GM21576 (cell line): Measurements from ENCODE around the gene GPR39.

Experiments
- ATAC-seq: cut with Tn5 transposase; IDR thresholded peaks from one replicate; pipeline ENCODE4 v1.9.1; 2021; ENCODE audit warnings: mild to moderate bottlenecking, moderate library complexity; ENCODE audit not compliant: unreplicated experiment

Gene GPR39

GRCh38 chr2:132595693-132596092, 179.1 kb downstream of the GPR39 start:
- no peak for ATAC-seq

- no peak for ATAC-seq
These were observed 180.6 kb downstream of the GPR39 start for GRCh38 chr2:132597166-132597565.

- no peak for ATAC-seq
These were observed 181.2 kb downstream of the GPR39 start for GRCh38 chr2:132597831-132598230.

GRCh38 chr2:132598536-132598935, 181.9 kb downstream of the GPR39 start:
- ATAC-seq, result no peak

- ATAC-seq, result no peak
These were observed 183.0 kb downstream of the GPR39 start for GRCh38 chr2:132599556-132599955.

GRCh38 chr2:132604561-132604960, 188.0 kb downstream of the GPR39 start:
- ATAC-seq, result no peak

GRCh38 chr2:132605236-132606180, 188.9 kb downstream of the GPR39 start:
- no peak for ATAC-seq

GRCh38 chr2:132606649-132607048, 190.0 kb downstream of the GPR39 start:
- ATAC-seq, result no peak

GRCh38 chr2:132607426-132608090, 191.0 kb downstream of the GPR39 start:
- no peak for ATAC-seq

GRCh38 chr2:132608311-132608710, 191.7 kb downstream of the GPR39 start:
- no peak for ATAC-seq

GRCh38 chr2:132609101-132609890, 192.7 kb downstream of the GPR39 start:
- ATAC-seq, result no peak

- no peak for ATAC-seq
These were observed 195.1 kb downstream of the GPR39 start for GRCh38 chr2:132611719-132612118.

- no peak for ATAC-seq
These were observed 198.9 kb downstream of the GPR39 start for GRCh38 chr2:132615329-132616085.

GRCh38 chr2:132617989-132618388, 201.4 kb downstream of the GPR39 start:
- ATAC-seq, result no peak

- ATAC-seq, result no peak
These were observed 202.1 kb downstream of the GPR39 start for GRCh38 chr2:132618734-132619133.

- no peak for ATAC-seq
These were observed 203.5 kb downstream of the GPR39 start for GRCh38 chr2:132620115-132620514.

GRCh38 chr2:132621131-132621875, 204.7 kb downstream of the GPR39 start:
- no peak for ATAC-seq

GRCh38 chr2:132623096-132623839, 206.7 kb downstream of the GPR39 start:
- no peak for ATAC-seq

GRCh38 chr2:132627536-132627935, 210.9 kb downstream of the GPR39 start:
- no peak for ATAC-seq
